ENCODE results near the gene AP2S1. TPM values are rescaled to one million over a fixed set of nuclear protein-coding genes. Genes with fewer than 3 reads are reported as not detected.

Gene AP2S1
- total RNA-seq, 1 donor from 2014 or later = 107 TPM

DNA sequence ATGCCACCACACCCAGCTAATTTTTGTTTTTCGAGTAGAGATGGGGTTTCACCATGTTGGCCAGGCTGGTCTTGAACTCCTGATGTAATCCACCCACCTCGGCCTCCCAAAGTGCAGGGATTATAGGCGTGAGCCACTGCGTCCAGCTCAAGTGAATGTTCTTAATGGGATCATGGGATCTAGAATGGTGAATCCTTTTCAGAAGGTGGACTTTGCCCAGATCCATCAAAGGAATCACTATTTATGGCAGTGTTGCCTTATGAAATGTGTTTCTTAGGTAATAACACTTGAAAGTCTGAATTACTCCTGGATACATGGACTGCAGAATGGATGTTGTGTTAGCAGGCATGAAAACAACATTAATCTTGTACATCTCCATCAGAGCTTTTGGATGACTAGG lies 30.4 kb upstream of the AP2S1 start:
- peaks cover 9% of the 10 kb centered on the region for H3K36me3 Mint-ChIP-seq
- H3K27me3 Mint-ChIP-seq (ENCODE audit: low read depth) = no peaks in the 10 kb centered on the region
- TF ChIP-seq, protein P1, sequence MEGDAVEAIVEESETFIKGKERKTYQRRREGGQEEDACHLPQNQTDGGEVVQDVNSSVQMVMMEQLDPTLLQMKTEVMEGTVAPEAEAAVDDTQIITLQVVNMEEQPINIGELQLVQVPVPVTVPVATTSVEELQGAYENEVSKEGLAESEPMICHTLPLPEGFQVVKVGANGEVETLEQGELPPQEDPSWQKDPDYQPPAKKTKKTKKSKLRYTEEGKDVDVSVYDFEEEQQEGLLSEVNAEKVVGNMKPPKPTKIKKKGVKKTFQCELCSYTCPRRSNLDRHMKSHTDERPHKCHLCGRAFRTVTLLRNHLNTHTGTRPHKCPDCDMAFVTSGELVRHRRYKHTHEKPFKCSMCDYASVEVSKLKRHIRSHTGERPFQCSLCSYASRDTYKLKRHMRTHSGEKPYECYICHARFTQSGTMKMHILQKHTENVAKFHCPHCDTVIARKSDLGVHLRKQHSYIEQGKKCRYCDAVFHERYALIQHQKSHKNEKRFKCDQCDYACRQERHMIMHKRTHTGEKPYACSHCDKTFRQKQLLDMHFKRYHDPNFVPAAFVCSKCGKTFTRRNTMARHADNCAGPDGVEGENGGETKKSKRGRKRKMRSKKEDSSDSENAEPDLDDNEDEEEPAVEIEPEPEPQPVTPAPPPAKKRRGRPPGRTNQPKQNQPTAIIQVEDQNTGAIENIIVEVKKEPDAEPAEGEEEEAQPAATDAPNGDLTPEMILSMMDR (IDR thresholded peaks at IDR 0.05; ENCODE audit: unreplicated experiment) = no peak
- H3K27ac Mint-ChIP-seq = peak overlapping the region; percentile 34
- H3K4me1 Mint-ChIP-seq = peaks cover 20% of the 10 kb centered on the region
- no peak for DNase-seq (ENCODE audit: low spot score in 2 of 2, unreplicated experiment in 2 of 2)
- H3K9me3 Mint-ChIP-seq = no peaks in the 10 kb centered on the region
- no peak overlapping the region for H3K4me3 Mint-ChIP-seq

DNA sequence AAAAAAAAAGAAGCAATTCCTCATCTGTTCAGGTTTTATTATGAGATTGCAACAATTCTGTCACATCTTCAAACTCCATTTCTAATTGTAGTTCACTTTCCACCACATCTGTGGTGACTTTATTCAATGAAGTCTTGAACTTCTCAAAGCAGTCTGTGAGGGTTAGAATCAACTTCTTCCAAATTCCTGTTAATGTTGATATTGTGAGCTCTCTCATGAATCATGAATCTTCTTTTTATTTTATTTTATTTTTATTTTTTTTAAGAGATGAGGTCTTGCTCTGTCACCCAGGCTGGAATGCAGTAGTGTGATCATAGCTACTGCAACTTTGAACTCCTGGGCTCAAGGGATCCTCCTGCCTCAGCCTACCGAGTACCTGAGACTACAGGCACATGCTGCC lies 29.8 kb upstream of the AP2S1 start:
- H3K9me3 Mint-ChIP-seq = no peaks in the 10 kb centered on the region
- TF ChIP-seq, protein P1 (IDR thresholded peaks at IDR 0.05; ENCODE audit: unreplicated experiment) = no peak
- H3K36me3 Mint-ChIP-seq = peaks cover 9% of the 10 kb centered on the region
- H3K4me1 Mint-ChIP-seq = peaks cover 21% of the 10 kb centered on the region
- no peak overlapping the region for H3K27ac Mint-ChIP-seq
- no peak overlapping the region for H3K4me3 Mint-ChIP-seq
- DNase-seq (ENCODE audit: low spot score in 2 of 2, unreplicated experiment in 2 of 2) = no peak
- H3K27me3 Mint-ChIP-seq (ENCODE audit: low read depth) = no peaks in the 10 kb centered on the region

DNA sequence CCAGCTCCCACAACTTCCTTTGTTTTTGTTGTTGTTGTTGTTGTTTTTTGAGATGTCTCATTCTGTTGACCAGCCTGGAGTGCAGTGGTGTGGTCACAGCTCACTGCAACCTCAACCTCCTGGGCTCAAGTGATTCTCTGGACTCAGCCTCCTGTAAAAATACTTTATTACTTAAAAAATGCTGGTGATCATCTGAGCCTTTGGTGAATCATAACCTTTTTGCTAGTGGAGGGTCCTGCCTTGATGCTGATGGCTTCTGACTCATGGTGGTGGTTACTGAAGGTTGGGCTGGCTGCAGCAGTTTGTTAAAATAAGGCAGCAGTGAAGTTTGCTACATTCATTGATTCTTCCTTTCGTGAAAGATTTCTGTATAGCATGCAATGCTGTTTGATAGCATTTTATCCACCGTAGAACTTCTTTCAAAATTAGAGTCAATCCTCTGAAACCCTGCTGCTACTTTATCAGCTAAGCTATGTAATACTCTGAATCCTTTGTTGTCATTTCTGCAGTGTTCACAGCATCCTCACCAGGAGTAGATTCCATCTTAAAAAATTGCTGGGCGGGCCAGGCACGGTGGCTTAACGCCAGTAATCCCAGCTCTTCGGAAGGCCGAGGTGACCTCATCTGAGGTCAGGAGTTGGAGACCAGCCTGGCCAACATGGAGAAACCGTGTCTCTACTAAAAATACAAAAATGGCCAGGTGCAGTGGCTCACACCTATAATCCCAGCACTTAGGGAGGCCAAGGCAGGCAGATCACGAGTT lies 28.1 kb upstream of the AP2S1 start:
- Mint-ChIP-seq H3K9me3 (no peaks in the 10 kb centered on the region), H3K4me1 (peaks cover 27% of the 10 kb centered on the region), H3K4me3 (no peak overlapping the region), H3K27me3 (ENCODE audit: low read depth) (no peaks in the 10 kb centered on the region), H3K36me3 (peaks cover 9% of the 10 kb centered on the region), H3K27ac (peak overlapping the region; percentile 47)
- TF ChIP-seq, protein P1 (IDR thresholded peaks at IDR 0.05; ENCODE audit: unreplicated experiment) = no peak
- no peak for DNase-seq (ENCODE audit: low spot score in 2 of 2, unreplicated experiment in 2 of 2)

DNA sequence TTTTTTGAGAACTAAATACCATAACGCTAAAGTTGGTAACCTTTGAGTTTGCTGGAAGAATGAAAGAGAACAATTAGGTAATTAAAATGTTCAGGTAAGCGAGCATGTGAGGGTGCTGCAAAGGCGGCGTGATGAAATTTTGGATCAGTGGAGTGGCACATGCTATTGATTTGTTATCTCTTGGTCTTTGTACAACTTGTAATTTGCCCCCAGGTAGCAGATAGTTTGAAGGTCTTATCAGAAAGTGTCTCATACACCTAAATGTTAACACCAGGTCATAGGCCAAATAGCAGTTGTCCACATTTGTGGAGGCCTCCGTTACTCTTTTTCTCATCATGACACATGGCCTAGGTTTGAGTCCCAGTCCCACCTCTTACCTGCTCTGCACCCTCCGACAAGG lies 25.0 kb upstream of the AP2S1 start:
- TF ChIP-seq, protein P1 (IDR thresholded peaks at IDR 0.05; ENCODE audit: unreplicated experiment) = no peak
- Mint-ChIP-seq H3K4me1 (peaks cover 16% of the 10 kb centered on the region), H3K4me3 (no peak overlapping the region), H3K9me3 (no peaks in the 10 kb centered on the region), H3K27me3 (ENCODE audit: low read depth) (no peaks in the 10 kb centered on the region), H3K27ac (peak overlapping the region; percentile 90), H3K36me3 (peaks cover 6% of the 10 kb centered on the region)
- DNase-seq (ENCODE audit: low spot score in 2 of 2, unreplicated experiment in 2 of 2) = no peak

DNA sequence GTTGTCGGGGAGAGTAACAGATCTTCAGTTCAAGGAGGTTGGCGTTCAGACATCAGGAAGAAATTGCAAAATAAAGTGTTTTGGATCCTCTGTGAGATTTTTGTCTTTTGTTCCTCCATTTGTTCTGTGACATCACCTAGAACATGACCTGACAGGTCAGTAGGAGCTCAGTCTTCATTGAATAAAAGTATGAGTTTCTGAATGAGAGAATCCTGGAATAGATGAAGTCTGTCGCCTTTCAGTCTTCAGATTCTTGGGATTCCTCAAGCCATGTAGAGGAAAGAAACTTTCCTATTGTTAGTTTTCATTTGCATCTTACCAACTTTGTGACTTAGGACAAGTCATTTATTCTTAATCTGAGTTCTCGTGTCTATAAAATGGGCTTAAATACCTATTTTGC lies 24.6 kb upstream of the AP2S1 start:
- TF ChIP-seq, protein P1 (IDR thresholded peaks at IDR 0.05; ENCODE audit: unreplicated experiment) = no peak
- DNase-seq (ENCODE audit: low spot score in 2 of 2, unreplicated experiment in 2 of 2) = no peak
- H3K36me3 Mint-ChIP-seq = peaks cover 4% of the 10 kb centered on the region
- H3K27me3 Mint-ChIP-seq (ENCODE audit: low read depth) = no peaks in the 10 kb centered on the region
- H3K9me3 Mint-ChIP-seq = no peaks in the 10 kb centered on the region
- peak overlapping the region; percentile 90 for H3K27ac Mint-ChIP-seq
- peaks cover 16% of the 10 kb centered on the region for H3K4me1 Mint-ChIP-seq
- H3K4me3 Mint-ChIP-seq = no peak overlapping the region

All from mesothelial cell of epicardium (in vitro differentiated cells).